Embryonic facial prominence (tissue), 1 donor: ENCODE measurements around the gene TBC1D10B.
"Not testable (repeated sequence)": the region's sequence is repeated elsewhere in the genome, so short reads cannot be mapped to it uniquely, and the experiment has no call there.

Experiments used
- DNase-seq: peaks from one replicate; pipeline ENCODE4 v3.0.0-alpha.2; 2016; ENCODE audit errors: extremely low spot score

Gene TBC1D10B

GRCh38 chr16:30355144-30355953, 14.9 kb downstream of the TBC1D10B start, which contains the start of gene CD2BP2:
CD2BP2 (minus strand) TSS chr16:30355308; CDS start chr16:30354681, 627 bp downstream.
- peak; percentile 99 for DNase-seq

GRCh38 chr16:30354423-30355143, 15.7 kb downstream of the TBC1D10B start:
- DNase-seq: no peak

GRCh38 chr16:30353438-30354129, 16.7 kb downstream of the TBC1D10B start:
- no peak for DNase-seq

GRCh38 chr16:30352488-30353401, 17.5 kb downstream of the TBC1D10B start:
- DNase-seq: no peak

GRCh38 chr16:30351586-30352419, 18.5 kb downstream of the TBC1D10B start:
- DNase-seq: no peak

GRCh38 chr16:30351001-30351441, 19.3 kb downstream of the TBC1D10B start:
- DNase-seq: no peak

GRCh38 chr16:30350134-30350871, 20.0 kb downstream of the TBC1D10B start:
- DNase-seq: no peak

- no peak for DNase-seq
Observed at GRCh38 chr16:30349675-30350074, 20.6 kb downstream of the TBC1D10B start.

GRCh38 chr16:30348929-30349328, 21.4 kb downstream of the TBC1D10B start:
- DNase-seq: no peak

- no peak for DNase-seq
Observed at GRCh38 chr16:30348113-30348512, 22.2 kb downstream of the TBC1D10B start.

GRCh38 chr16:30346286-30346685, 24.0 kb downstream of the TBC1D10B start:
- DNase-seq: no peak

GRCh38 chr16:30343491-30343820, 26.8 kb downstream of the TBC1D10B start:
- DNase-seq: not testable (repeated sequence)

- DNase-seq: no peak
Observed at GRCh38 chr16:30342751-30343490, 27.4 kb downstream of the TBC1D10B start.

GRCh38 chr16:30341971-30342370, 28.3 kb downstream of the TBC1D10B start:
- DNase-seq: not testable (repeated sequence)

GRCh38 chr16:30340621-30341020, 29.7 kb downstream of the TBC1D10B start:
- no peak for DNase-seq

- DNase-seq: not testable (repeated sequence)
Observed at GRCh38 chr16:30338715-30339114, 31.6 kb downstream of the TBC1D10B start.

- DNase-seq: not testable (repeated sequence)
Observed at GRCh38 chr16:30337964-30338357, 32.3 kb downstream of the TBC1D10B start.

- no peak for DNase-seq
Observed at GRCh38 chr16:30335598-30336474, 34.5 kb downstream of the TBC1D10B start.
